IMR-90 (cell line): ENCODE data around the gene HDGFL3. TPM values are rescaled to one million over a fixed set of nuclear protein-coding genes. Genes with fewer than 3 reads are reported as not detected.

Source experiments
- ATAC-seq: fragments of 200-7000 bp; cut with Tn5 transposase; 2 replicates; pipeline ENCODE4 v1.9.1; 2020; ENCODE audit warnings: low read depth, mild to moderate bottlenecking, moderate library complexity
- BruUV-seq: library from RNA; stranded (reverse); fragments of 400-500 nt; replicated peaks from 2 replicates; lab custom pipeline; 2021; lab: Mats Ljungman, UMichigan
- CTCF ChIA-PET: fragments of 300-600 bp; formaldehyde crosslinking; extraction: SDS; loops from one replicate; lab custom pipeline; 2021; ENCODE audit warnings: antibody characterized with exemption; lab: Yijun Ruan, JAX
- POLR2A ChIA-PET: fragments of 300-600 bp; sonication (Branson Sonifier 250); formaldehyde crosslinking; loops from one replicate; lab custom pipeline; 2022; ENCODE audit warnings: antibody characterized with exemption; ENCODE audit not compliant: unreplicated experiment; lab: Charles Lee
- DNase-seq: peaks from one replicate; pipeline ENCODE4 v3.0.0; 2013
- H2AFZ ChIP-seq: replicated peaks from 2 replicates; pipeline ENCODE3; 2013; ENCODE audit warnings: low read length, mild to moderate bottlenecking; ENCODE audit not compliant: poor library complexity
- H2AK5ac ChIP-seq: 2 replicates; pipeline ENCODE4 v1.6.1; 2013; ENCODE audit warnings: low read depth, low read length, inconsistent platforms
- H2AK9ac ChIP-seq: replicated peaks from 2 replicates; pipeline ENCODE3; 2013; ENCODE audit warnings: mild to moderate bottlenecking, low read depth, low read length, moderate library complexity; ENCODE audit not compliant: poor library complexity
- H2BK120ac ChIP-seq: 2 replicates; pipeline ENCODE4 v1.6.1; 2013; ENCODE audit warnings: low read depth, low read length, inconsistent platforms
- H2BK15ac ChIP-seq: 3 replicates; pipeline ENCODE4 v1.6.1; 2013; ENCODE audit warnings: low read depth, low read length, inconsistent platforms
- H2BK20ac ChIP-seq: 2 replicates; pipeline ENCODE4 v1.6.1; 2013; ENCODE audit warnings: low read depth, mild to moderate bottlenecking, inconsistent platforms, low read length, moderate library complexity
- H2BK5ac ChIP-seq: 2 replicates; pipeline ENCODE4 v1.6.1; 2013; ENCODE audit warnings: mild to moderate bottlenecking, low read depth, low read length, inconsistent platforms; ENCODE audit not compliant: poor library complexity, severe bottlenecking
- H3K14ac ChIP-seq: replicated peaks from 2 replicates; pipeline ENCODE4 v1.6.1; 2013; ENCODE audit warnings: low read depth, low read length, inconsistent platforms
- H3K18ac ChIP-seq: 2 replicates; pipeline ENCODE4 v1.6.1; 2013; ENCODE audit warnings: low read depth, low read length, control low read depth
- H3K23ac ChIP-seq: 2 replicates; pipeline ENCODE4 v1.6.1; 2013; ENCODE audit warnings: low read depth, low read length, inconsistent platforms
- H3K27ac ChIP-seq: 2 replicates; pipeline ENCODE4 v1.5.1; 2013; ENCODE audit warnings: mild to moderate bottlenecking, control low read depth, low read length; ENCODE audit not compliant: insufficient read depth
- H3K27me3 ChIP-seq: 2 replicates; pipeline ENCODE4 v1.6.1; 2013; ENCODE audit warnings: low read length; ENCODE audit not compliant: control insufficient read depth, insufficient read depth
- H3K36me3 ChIP-seq: 2 replicates; pipeline ENCODE4 v1.6.1; 2013; ENCODE audit warnings: low read length, mixed read lengths; ENCODE audit not compliant: control insufficient read depth, insufficient read depth
- H3K4ac ChIP-seq: 2 replicates; pipeline ENCODE4 v1.6.1; 2013; ENCODE audit warnings: low read depth, low read length, inconsistent platforms
- H3K4me1 ChIP-seq: 2 replicates; pipeline ENCODE4 v1.6.1; 2013; ENCODE audit warnings: low read length, mixed read lengths; ENCODE audit not compliant: control insufficient read depth, insufficient read depth
- H3K4me2 ChIP-seq: 2 replicates; pipeline ENCODE4 v1.6.1; 2013; ENCODE audit warnings: low read depth, mild to moderate bottlenecking, control low read depth, low read length, moderate library complexity
- H3K4me3 ChIP-seq: 2 replicates; pipeline ENCODE4 v1.5.1; 2013; ENCODE audit warnings: low read depth, mild to moderate bottlenecking, control low read depth, low read length, moderate library complexity; ENCODE audit not compliant: insufficient read depth
- H3K56ac ChIP-seq: 2 replicates; pipeline ENCODE4 v1.6.1; 2013; ENCODE audit warnings: low read length, inconsistent platforms; ENCODE audit not compliant: insufficient read depth; ENCODE audit errors: extremely low read depth
- H3K79me1 ChIP-seq, 2 experiments: 2 replicates each; pipeline ENCODE4 v1.6.1; 2013; ENCODE audit warnings: low read length in 2 of 2, inconsistent platforms in 1 of 2, low read depth in 1 of 2
- H3K9ac ChIP-seq: 2 replicates; pipeline ENCODE4 v1.6.1; 2013; ENCODE audit warnings: low read depth, low read length, control low read depth
- H3K9me1 ChIP-seq: 2 replicates; pipeline ENCODE4 v1.6.1; 2013; ENCODE audit warnings: low read length, inconsistent platforms; ENCODE audit not compliant: insufficient read depth
- H3K9me3 ChIP-seq: 2 replicates; pipeline ENCODE4 v1.6.1; 2013; ENCODE audit warnings: low read length; ENCODE audit not compliant: control insufficient read depth, insufficient read depth
- H4K20me1 ChIP-seq: 2 replicates; pipeline ENCODE4 v1.6.1; 2013; ENCODE audit warnings: low read length, inconsistent platforms; ENCODE audit not compliant: insufficient read depth
- H4K5ac ChIP-seq: 2 replicates; pipeline ENCODE4 v1.6.1; 2013; ENCODE audit warnings: mild to moderate bottlenecking, low read depth, low read length, control low read depth
- H4K8ac ChIP-seq, 2 experiments: 2 replicates each; pipeline ENCODE4 v1.6.1; 2013; ENCODE audit warnings: low read depth in 2 of 2, low read length in 2 of 2, control low read depth in 1 of 2, inconsistent platforms in 1 of 2
- H4K91ac ChIP-seq: 2 replicates; pipeline ENCODE4 v1.6.1; 2013; ENCODE audit warnings: low read depth, low read length, inconsistent platforms; ENCODE audit not compliant: insufficient read depth
- CHD1 ChIP-seq: IDR thresholded peaks from 2 replicates; pipeline ENCODE4 v1.6.1; 2012; ENCODE audit warnings: low read depth, low read length, improper control_type of control experiment
- FOS ChIP-seq: fragments of 150-350 bp; IDR thresholded peaks from 2 replicates; pipeline ENCODE4 v1.6.1; 2016; ENCODE audit warnings: low read depth, low read length
- MAFK ChIP-seq: IDR thresholded peaks from 2 replicates; pipeline ENCODE4 v1.6.1; 2012; ENCODE audit warnings: low read depth, low read length, improper control_type of control experiment
- RAD21 ChIP-seq: IDR thresholded peaks from 2 replicates; pipeline ENCODE4 v1.6.1; 2012; ENCODE audit warnings: low read length, improper control_type of control experiment
- RCOR1 ChIP-seq: IDR thresholded peaks from 2 replicates; pipeline ENCODE4 v1.6.1; 2012; ENCODE audit warnings: mild to moderate bottlenecking, low read length, improper control_type of control experiment; ENCODE audit not compliant: insufficient replicate concordance
- SMC3 ChIP-seq: fragments of 150-350 bp; IDR thresholded peaks from 2 replicates; pipeline ENCODE4 v1.6.1; 2016; ENCODE audit warnings: low read depth, mild to moderate bottlenecking, antibody characterized with exemption, low read length, moderate library complexity
- WGBS, 2 experiments: methylation state at CpG; one replicate each; pipeline versions ENCODE4 v1.1.5 to v1.1.7; 2013; ENCODE audit warnings: missing lambda C conversion rate in 2 of 2; ENCODE audit not compliant: insufficient read length in 1 of 2; ENCODE audit errors: extremely low coverage in 2 of 2; 5-methylcytosine and 5-hydroxymethylcytosine counted together
- dilution Hi-C: fragments of 300-500 bp; cut with HindIII; formaldehyde crosslinking; loops from one replicate; pipeline ENCODE4 v1.14.3; 2018; ENCODE audit warnings: low sequenced_read_pairs; ENCODE audit not compliant: unreplicated experiment
- in situ Hi-C: fragments of 300-500 bp; cut with MboI; formaldehyde crosslinking; loops from 3 replicates; pipeline ENCODE4 v1.14.3; 2019; ENCODE audit warnings: low sequenced_read_pairs, inconsistent platforms, mixed read lengths
- intact Hi-C: fragments of 100-400 bp; cut with micrococcal nuclease; formaldehyde crosslinking; loops from 2 replicates; pipeline ENCODE4 v1.10.0; 2022
- polyA plus RNA-seq, 3 experiments: library from polyadenylated mRNA; depleted of rRNA; stranded (reverse); fragments of >200 nt; gene quantifications; 2 replicates each; pipeline ENCODE4 v1.2.3, GENCODE V29; 2012; ENCODE audit warnings: low replicate concordance in 1 of 3
- total RNA-seq: library from RNA; depleted of rRNA; stranded (reverse); fragments of >200 nt; gene quantifications from 2 replicates; pipeline ENCODE4 v1.2.3, GENCODE V29; 2012
- TF ChIP-seq, protein P1 (sequence below): fragments of 150-350 bp; IDR thresholded peaks from 2 replicates; pipeline ENCODE4 v1.6.1; 2017; ENCODE audit warnings: mild to moderate bottlenecking, antibody characterized with exemption, low read length, low read depth

Gene HDGFL3
- total and polyA plus RNA-seq, 2 of the 4 experiments (the other 2 are of a cell fraction), result 9.5 to 18.1 TPM

DNA sequence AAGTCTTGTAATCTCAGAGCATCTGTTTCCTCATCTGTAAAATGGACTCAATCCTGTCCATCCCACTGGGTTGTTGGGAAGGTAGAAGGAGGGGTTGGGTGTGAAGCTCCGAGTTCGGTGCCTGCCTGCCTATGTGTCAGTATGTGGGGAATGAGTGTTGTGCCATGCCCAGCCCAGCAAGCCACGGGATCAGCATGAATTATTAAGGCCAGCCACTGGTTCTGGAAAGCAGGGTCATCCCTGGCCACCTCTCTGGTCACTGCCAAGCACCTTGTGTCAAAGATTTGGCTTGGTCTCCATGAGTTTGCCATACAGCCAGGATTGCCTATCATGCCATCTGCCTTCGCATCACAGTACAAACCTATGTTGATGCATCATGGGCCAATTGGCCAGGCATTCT, 88.7 kb downstream of the HDGFL3 start:
- no peak overlapping the region for H4K91ac ChIP-seq
- no TSS peak for BruUV-seq
- H3K9me3 ChIP-seq, result no peaks in the 10 kb centered on the region
- peaks cover 6% of the 10 kb centered on the region for H3K9me1 ChIP-seq
- TF ChIP-seq RCOR1, result no peak
- TF ChIP-seq, protein P1, sequence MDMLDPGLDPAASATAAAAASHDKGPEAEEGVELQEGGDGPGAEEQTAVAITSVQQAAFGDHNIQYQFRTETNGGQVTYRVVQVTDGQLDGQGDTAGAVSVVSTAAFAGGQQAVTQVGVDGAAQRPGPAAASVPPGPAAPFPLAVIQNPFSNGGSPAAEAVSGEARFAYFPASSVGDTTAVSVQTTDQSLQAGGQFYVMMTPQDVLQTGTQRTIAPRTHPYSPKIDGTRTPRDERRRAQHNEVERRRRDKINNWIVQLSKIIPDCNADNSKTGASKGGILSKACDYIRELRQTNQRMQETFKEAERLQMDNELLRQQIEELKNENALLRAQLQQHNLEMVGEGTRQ, result no peak
- no peak for TF ChIP-seq CHD1
- no peak for TF ChIP-seq SMC3
- no peak for TF ChIP-seq RAD21
- no peak for TF ChIP-seq MAFK
- TF ChIP-seq FOS, result no peak
- WGBS, 2 experiments, result 83% methylated on average over 1 of the region's 4 CpGs; no CpG with 5 or more reads in 1 of the 2 experiments
- H3K18ac ChIP-seq, result no peak overlapping the region
- intact Hi-C loops (no loop called here), dilution Hi-C loops (no loop called here), in situ Hi-C loops (no loop called here)
- no peak overlapping the region for H2BK20ac ChIP-seq
- no peak overlapping the region for H2AFZ ChIP-seq
- H4K20me1 ChIP-seq, result no peaks in the 10 kb centered on the region
- no peak overlapping the region for H3K4me3 ChIP-seq
- ATAC-seq (no peak), DNase-seq (no peak)
- H3K79me1 ChIP-seq, result no peaks in the 10 kb centered on the region; a peak in 1 of 4 replicates
- no peak overlapping the region for H2AK9ac ChIP-seq
- no peak overlapping the region for H2AK5ac ChIP-seq
- H2BK5ac ChIP-seq, result no peak overlapping the region
- no peak overlapping the region for H3K27ac ChIP-seq
- H3K4me2 ChIP-seq, result no peak overlapping the region
- POLR2A ChIA-PET, result no interaction called here
- peaks cover 4% of the 10 kb centered on the region for H3K36me3 ChIP-seq
- H3K14ac ChIP-seq, result no peak overlapping the region
- no peak overlapping the region for H3K4ac ChIP-seq
- no peaks in the 10 kb centered on the region for H3K4me1 ChIP-seq
- H2BK15ac ChIP-seq, result no peak overlapping the region
- no peak overlapping the region for H2BK120ac ChIP-seq
- H4K5ac ChIP-seq, result no peak overlapping the region
- H3K9ac ChIP-seq, result no peak overlapping the region
- H4K8ac ChIP-seq, result no peak overlapping the region
- CTCF ChIA-PET, result no interaction called here
- no peak overlapping the region for H3K23ac ChIP-seq
- H3K27me3 ChIP-seq, result no peaks in the 10 kb centered on the region
- no peak overlapping the region for H3K56ac ChIP-seq
